Stimulated activated naive CD4-positive, alpha-beta T cell (primary cell): Measurements from ENCODE around the gene CFAP54.
"Not testable (repeated sequence)": the region's sequence is repeated elsewhere in the genome, so short reads cannot be mapped to it uniquely, and the experiment has no call there.

Experiments used
- DNase-seq, 6 experiments: peaks; one replicate each; lab custom pipeline; 2025; lab: John Stamatoyannopoulos, UW

The CFAP54 gene

DNA sequence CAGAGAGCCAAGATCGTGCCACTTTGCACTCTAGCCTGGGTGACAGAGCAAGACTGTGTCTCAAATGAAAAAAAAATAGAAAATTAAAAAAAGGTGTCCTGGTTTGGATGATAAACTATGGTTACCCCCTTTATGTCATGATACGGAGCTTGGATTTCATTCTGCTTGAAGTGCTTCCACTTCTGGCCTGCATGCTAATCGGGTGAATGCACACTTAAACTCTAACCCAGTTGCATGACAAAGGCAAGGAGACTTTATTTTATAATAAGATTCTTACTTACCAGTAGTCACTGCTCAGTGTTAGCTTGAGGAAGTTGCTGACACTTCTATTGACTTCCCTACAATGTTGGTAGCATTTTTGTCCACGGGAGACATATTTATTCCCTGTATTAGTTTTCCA, 24.3 kb downstream of the CFAP54 start:
- no peak for DNase-seq

- DNase-seq: no peak
Measured at GRCh38 chr12:96514328-96514727, 25.0 kb downstream of the CFAP54 start.

- DNase-seq: peak; percentile 65 to 81 (median 78)
Measured at GRCh38 chr12:96516472-96517430, 27.4 kb downstream of the CFAP54 start.

- DNase-seq: no peak
Measured at GRCh38 chr12:96520767-96521166, 31.4 kb downstream of the CFAP54 start.

GRCh38 chr12:96521895-96522682, 32.7 kb downstream of the CFAP54 start:
- DNase-seq: no peak

- DNase-seq: no peak
Measured at GRCh38 chr12:96522690-96523089, 33.3 kb downstream of the CFAP54 start.

DNA sequence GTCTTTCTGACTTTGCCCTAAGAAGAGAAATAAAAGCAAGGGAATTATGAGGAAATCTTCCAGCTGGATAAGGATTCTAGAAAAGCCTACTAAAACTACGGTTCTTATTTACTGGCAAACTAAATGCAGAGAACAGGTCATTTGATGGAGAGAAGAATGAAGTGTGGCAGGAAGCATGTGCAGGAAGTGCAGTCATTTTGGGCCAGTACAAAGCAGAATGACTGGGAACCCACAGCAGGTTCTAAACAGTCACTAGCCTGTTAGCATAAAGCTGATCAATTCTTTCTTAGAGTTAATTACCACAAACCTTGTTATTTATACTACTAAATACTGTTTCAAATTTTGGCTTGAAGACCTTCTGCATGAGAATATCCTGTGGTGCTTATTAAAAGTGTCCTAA, 36.7 kb downstream of the CFAP54 start:
- peak in 1 of 6 experiments; percentile 2 for DNase-seq

DNA sequence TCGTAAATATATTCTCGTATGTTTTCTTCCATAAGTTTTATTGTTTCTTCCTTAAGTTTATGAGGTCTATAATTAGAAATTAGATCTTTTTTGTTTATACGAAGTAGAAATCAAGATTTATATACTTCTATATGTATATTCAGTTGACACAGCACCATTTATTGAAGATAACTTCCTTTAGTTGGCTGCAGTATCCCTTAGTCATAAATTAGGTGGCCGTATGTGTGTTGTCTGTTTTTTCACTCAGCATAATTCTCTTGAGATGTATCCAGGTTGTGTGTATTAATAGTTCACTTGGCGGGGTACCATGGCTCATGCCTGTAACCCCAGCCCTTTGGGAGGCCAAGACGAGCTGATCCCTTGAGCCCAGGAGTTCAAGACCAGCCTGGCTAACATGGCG, 40.5 kb downstream of the CFAP54 start:
- no peak for DNase-seq

- no peak for DNase-seq
Measured at GRCh38 chr12:96534339-96534738, 45.0 kb downstream of the CFAP54 start.

DNA sequence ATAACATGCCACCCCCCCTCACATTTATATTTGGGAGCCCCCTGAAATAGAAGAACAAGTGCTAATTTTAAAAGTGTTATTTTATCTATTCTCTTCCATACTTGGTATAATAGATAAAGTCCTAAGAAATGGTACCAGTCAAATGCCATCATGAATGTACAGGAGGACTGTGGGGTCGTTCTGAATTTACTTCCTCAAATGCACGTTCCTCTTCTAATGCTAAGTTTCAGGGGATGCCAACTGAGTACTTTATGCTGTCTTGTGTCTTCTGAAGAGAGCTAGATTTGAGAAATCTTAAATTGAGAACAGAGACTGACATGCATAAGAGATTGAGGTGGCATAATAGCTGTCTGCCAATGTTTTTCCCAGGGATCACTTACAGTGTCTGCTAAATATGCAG, 59.0 kb downstream of the CFAP54 start:
- DNase-seq: no peak

DNA sequence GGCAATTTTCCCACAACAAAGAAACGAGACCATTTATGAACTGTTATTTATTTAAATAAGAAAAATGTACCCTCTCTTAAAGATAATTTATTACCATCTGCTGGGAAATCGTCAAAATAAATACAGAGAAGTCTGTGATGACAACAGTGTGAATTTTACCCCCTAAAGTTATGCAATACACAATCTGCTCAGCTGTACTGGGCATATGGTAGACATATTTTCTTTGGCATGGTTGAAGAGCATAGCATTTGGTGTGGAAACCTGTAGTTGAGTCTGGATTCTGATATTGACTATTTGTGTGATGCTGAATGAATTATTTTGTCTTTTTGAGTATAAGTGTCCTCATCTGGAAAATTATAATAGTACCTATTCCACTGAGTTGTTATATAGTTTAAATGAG, 60.0 kb downstream of the CFAP54 start:
- no peak for DNase-seq

DNA sequence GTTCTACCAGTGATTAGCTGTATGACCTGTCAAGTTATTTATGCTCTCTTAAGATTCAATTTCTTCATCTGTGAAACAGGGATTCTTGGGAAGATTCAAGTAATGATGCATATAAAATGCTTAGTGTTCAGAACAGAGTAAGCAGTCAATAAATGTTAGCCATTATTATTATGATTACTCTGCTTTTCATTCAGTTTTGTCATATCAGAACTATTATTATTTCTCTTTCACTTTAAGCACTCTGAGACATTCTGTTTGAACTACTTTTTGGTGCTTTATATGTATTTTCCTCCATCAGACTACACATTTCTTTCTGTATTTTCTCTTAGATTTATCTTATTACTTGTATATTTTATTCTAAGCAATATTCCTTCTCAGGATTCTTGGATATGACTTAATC, 81.2 kb downstream of the CFAP54 start:
- DNase-seq: no peak

- no peak for DNase-seq
Measured at GRCh38 chr12:96571101-96571862, 81.9 kb downstream of the CFAP54 start.

GRCh38 chr12:96578526-96579125, 89.2 kb downstream of the CFAP54 start:
- peak in 3 of 6 experiments; percentile 47 to 66 (median 60) for DNase-seq

- DNase-seq: no peak
Measured at GRCh38 chr12:96585977-96586376, 96.6 kb downstream of the CFAP54 start.

DNA sequence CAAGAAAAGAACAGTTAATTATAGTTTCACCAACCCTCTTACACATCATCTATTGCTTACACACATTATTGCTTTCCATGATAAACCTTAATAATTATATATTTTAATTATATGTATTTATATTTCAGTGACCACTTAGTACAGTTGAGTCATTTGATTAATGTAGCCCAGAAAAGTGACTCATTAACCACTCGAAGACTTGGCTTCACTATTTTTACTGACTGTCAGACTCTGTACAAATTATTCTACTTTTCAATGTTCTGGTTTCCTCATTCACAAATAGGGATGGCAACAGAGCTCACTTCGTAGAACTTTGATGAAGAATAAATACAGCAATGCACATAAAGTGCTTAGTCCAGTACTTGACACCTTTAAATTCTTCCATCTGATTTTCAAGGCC, 98.3 kb downstream of the CFAP54 start:
- DNase-seq: no peak

DNA sequence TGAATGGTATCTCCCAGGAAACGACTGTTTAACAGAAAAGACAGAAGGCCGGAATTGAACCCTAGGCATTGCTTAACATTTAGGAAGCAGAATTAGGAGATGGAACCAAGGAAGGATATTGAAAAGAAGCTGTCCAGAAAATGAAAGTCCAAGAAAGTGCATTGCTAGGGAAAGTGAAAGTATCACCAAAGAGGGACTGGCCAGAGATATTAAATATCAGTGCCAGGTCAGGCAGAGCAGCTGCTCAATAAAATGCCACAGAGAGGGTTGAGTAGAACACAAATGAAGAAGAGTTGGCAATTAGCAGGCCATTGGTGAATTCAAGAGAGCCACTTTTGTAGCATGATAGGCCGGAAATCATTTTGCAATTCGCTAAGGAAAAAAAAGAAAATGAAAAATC, 101.6 kb downstream of the CFAP54 start:
- DNase-seq: no peak

- not testable (repeated sequence) for DNase-seq
Measured at GRCh38 chr12:96604374-96604773, 115.0 kb downstream of the CFAP54 start.

- no peak for DNase-seq
Measured at GRCh38 chr12:96605684-96606083, 116.3 kb downstream of the CFAP54 start.

- no peak for DNase-seq
Measured at GRCh38 chr12:96606134-96606533, 116.8 kb downstream of the CFAP54 start.

DNA sequence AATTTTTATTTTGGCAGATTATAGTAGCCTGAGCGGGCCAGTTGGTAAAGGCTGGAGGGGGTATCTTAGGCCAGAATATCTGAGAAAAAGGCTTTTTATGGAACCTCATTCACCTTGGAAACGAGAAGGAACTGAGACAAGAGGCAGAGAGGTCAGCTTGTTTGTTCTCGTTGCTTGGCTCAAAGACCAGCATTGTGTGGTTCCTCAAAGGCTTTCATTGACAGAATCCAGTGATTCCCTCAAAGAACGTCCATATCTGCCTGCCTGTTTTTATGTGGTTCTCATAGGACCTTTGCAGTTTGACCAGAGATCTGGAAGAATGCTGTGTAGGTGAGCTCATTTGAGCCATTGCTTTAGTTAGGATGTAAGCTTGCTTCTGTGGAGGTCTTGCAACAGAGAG, 117.3 kb downstream of the CFAP54 start:
- DNase-seq: no peak

DNA sequence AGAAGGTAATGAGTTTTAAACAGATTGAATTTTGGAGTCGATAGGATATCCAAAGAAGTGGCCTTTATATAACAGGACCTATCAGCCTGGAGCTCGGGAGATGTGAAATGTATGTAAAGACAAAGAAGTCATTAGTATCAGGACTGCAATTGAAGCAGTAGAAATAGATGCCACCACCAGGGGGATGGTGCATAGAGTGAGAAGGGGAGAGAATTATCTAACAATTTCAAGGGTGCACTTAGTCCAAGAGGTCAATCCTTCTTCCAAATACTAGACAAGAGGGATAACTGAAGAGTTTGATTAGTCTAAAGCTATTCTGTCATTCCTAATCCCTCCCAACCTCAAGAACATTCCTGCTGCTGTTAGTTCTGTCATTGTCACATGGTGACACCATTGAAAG, 127.8 kb downstream of the CFAP54 start:
- DNase-seq: no peak
